Erythroblast (primary cell): Measurements from ENCODE around the gene SCAANT1.

ENCODE experiments used
- DNase-seq, 2 experiments: peaks; one replicate each; lab custom pipeline; 2025; lab: John Stamatoyannopoulos, UW
- GATA1 ChIP-seq: IDR thresholded peaks from 2 replicates; pipeline ENCODE4 v1.6.1; 2011; ENCODE audit warnings: low read depth, mild to moderate bottlenecking, control low read depth, low read length, moderate library complexity
- POLR2A ChIP-seq: IDR thresholded peaks from 2 replicates; pipeline ENCODE4 v1.6.1; 2011; ENCODE audit warnings: mild to moderate bottlenecking, low read length

SCAANT1 gene

GRCh38 chr3:63945558-63946096 is 33.4 kb upstream of the SCAANT1 start:
- DNase-seq = no peak
- TF ChIP-seq POLR2A (no peak), GATA1 (no peak)

- peak in 1 of 2 experiments; percentile 34 for DNase-seq
- TF ChIP-seq GATA1 = no peak
- TF ChIP-seq POLR2A = no peak
These were observed 31.5 kb upstream of the SCAANT1 start for GRCh38 chr3:63943678-63944077.

DNA sequence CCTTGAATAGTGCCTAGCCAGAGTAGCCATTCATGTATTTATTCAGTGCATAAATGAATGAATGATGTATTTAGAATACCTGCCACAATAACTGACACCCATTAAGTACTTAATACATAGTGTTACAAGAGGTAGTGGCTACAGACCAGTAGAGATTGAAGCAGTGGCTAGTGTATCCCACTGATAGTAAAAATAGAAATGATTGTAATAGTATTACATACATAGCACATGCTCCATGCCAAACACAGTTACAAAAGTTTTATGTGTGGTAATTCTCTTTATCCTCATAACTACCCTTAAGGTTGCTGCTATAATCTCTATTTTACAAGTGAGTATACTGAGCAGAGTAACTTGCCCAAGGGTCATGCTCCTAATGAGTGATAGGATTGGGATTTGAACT is 30.3 kb upstream of the SCAANT1 start:
- DNase-seq = no peak
- TF ChIP-seq POLR2A = no peak
- no peak for TF ChIP-seq GATA1

GRCh38 chr3:63940389-63940757 is 28.2 kb upstream of the SCAANT1 start:
- DNase-seq = peak; percentile 13 to 61
- no peak for TF ChIP-seq POLR2A
- TF ChIP-seq GATA1 = no peak

- peak; percentile 69 to 73 for DNase-seq
- no peak for TF ChIP-seq POLR2A
- no peak for TF ChIP-seq GATA1
These were observed 25.8 kb upstream of the SCAANT1 start for GRCh38 chr3:63937661-63938651.

DNA sequence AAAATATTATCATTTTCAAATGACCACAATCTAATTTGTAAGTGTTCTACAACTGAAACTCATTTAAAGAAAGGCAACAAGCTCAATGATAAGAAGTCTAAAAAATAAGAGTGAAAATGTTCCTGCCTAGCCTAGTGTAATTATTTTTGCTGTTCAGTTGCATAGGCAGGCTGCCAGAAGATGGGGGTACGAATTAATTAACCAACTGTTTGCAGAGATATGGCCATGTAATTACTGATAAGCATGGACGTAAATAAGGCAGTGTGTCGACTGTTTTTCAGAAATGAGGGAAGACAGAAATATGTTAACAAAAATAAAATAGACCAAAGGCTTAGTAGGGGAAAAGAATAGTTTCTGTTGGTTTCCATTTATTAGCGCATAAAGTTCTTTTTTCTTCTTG is 24.7 kb upstream of the SCAANT1 start:
- TF ChIP-seq GATA1 = no peak
- peak; percentile 38 for TF ChIP-seq POLR2A
- peak; percentile 88 to 92 for DNase-seq

- DNase-seq = peak in 1 of 2 experiments; percentile 25
- no peak for TF ChIP-seq POLR2A
- TF ChIP-seq GATA1 = no peak
These were observed 22.1 kb upstream of the SCAANT1 start for GRCh38 chr3:63934041-63934866.

DNA sequence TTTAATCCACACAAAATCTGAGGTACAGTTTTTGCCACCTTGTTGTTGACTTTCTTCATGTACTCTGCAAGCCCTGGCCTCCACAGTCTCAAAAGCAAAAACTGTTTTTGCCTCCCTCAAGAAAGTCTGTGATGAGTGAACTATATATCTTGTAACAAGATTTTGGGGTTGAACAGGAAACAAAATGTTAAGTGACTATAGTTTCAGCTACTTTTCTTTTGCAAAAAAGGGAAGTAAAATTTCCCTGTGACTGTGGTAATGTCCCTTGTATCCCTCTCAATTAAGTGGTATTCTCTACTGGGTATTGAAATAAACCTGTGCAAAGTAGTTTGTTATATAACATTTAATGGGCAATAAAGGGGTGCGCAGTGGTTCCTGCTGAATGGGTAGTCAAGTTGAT is 21.3 kb upstream of the SCAANT1 start:
- DNase-seq = no peak

GRCh38 chr3:63932509-63933212 is 20.5 kb upstream of the SCAANT1 start:
- TF ChIP-seq POLR2A = no peak
- no peak for TF ChIP-seq GATA1
- DNase-seq = no peak

More for the DNA sequence above, 21.3 kb upstream of the SCAANT1 start:
- TF ChIP-seq GATA1 (no peak), POLR2A (no peak)

GRCh38 chr3:63931290-63931689 is 19.1 kb upstream of the SCAANT1 start:
- TF ChIP-seq POLR2A = no peak
- TF ChIP-seq GATA1 = no peak
- DNase-seq = peak; percentile 4 to 5

- peak; percentile 31 to 48 for DNase-seq
- TF ChIP-seq POLR2A = no peak
- no peak for TF ChIP-seq GATA1
These were observed 15.5 kb upstream of the SCAANT1 start for GRCh38 chr3:63927422-63928280.

GRCh38 chr3:63926309-63926708 is 14.1 kb upstream of the SCAANT1 start:
- TF ChIP-seq GATA1 (no peak), POLR2A (no peak)
- peak; percentile 20 to 39 for DNase-seq

DNA sequence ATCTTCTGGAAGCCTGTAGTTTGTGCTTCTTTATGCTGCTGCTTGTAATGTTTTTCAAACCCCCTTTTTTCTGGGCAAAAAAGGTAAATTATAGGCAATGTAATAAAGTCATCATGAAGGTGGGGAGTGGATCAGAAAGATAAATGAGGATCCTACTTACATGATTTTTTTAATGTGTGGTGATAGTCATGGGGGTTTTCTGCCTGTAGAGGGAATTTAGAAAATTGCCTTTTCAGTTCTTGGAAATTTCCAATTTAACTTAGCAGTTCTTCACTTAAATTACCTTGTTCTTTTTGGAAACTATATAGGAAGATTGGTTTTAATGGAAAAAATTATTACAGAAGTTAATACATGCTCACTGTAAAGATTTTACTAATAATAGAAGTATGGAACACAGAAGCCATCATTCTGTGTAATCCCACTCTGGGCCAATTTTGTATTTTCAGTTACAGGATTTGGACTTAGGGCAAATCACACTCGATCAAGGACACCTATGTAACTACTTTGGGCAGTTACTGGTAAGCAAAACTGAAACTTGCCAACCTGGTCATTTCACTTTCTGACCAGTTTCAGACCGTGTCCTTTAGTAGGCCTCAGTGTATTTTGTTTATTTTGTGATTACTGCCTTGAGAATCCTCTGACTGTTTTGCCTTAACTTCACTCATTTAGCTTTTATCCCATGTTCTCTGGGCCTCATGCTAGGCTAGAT is 10.5 kb upstream of the SCAANT1 start:
- TF ChIP-seq POLR2A (no peak), GATA1 (no peak)
- DNase-seq = no peak
